Measurements from ENCODE around the gene POLN.
"Not testable (repeated sequence)": the region's sequence is repeated elsewhere in the genome, so short reads cannot be mapped to it uniquely, and the experiment has no call there.

The POLN gene

GRCh38 chr4:2049381-2049780, 192.5 kb downstream of the POLN start:
- no peak for DNase-seq

- DNase-seq, result no peak
These were observed 193.1 kb downstream of the POLN start for GRCh38 chr4:2048831-2049230.

- no peak for DNase-seq
These were observed 193.9 kb downstream of the POLN start for GRCh38 chr4:2047781-2048581.

GRCh38 chr4:2047031-2047660, 194.8 kb downstream of the POLN start:
- no peak for DNase-seq

- no peak for DNase-seq
These were observed 195.6 kb downstream of the POLN start for GRCh38 chr4:2046031-2046961.

GRCh38 chr4:2045518-2045951, 196.4 kb downstream of the POLN start:
- DNase-seq, result no peak

- DNase-seq, result no peak
These were observed 197.1 kb downstream of the POLN start for GRCh38 chr4:2044542-2045517.

GRCh38 chr4:2044119-2044485, 197.8 kb downstream of the POLN start:
- no peak for DNase-seq

- no peak for DNase-seq
These were observed 198.4 kb downstream of the POLN start for GRCh38 chr4:2043396-2044118.

- no peak for DNase-seq
These were observed 198.9 kb downstream of the POLN start for GRCh38 chr4:2042947-2043395.

- DNase-seq, result peak; percentile 46
These were observed 199.5 kb downstream of the POLN start for GRCh38 chr4:2042204-2042946.

GRCh38 chr4:2041239-2042130, 200.4 kb downstream of the POLN start:
- peak; percentile 86 for DNase-seq

GRCh38 chr4:2040391-2041238, 201.3 kb downstream of the POLN start:
- DNase-seq, result no peak

- no peak for DNase-seq
These were observed 205.1 kb downstream of the POLN start for GRCh38 chr4:2036866-2037265.

GRCh38 chr4:2036327-2036726, 205.6 kb downstream of the POLN start:
- no peak for DNase-seq

GRCh38 chr4:2031161-2031560, 210.8 kb downstream of the POLN start:
- DNase-seq, result not testable (repeated sequence)

- DNase-seq, result not testable (repeated sequence)
These were observed 214.8 kb downstream of the POLN start for GRCh38 chr4:2027120-2027519.

GRCh38 chr4:2025817-2026216, 216.1 kb downstream of the POLN start:
- DNase-seq, result no peak

GRCh38 chr4:2024683-2025082, 217.2 kb downstream of the POLN start:
- DNase-seq, result no peak

All from stimulated activated CD4-positive, alpha-beta T cell treated with anti-CD3 and anti-CD28 coated beads, Interleukin-4, amount 100 ng/mL, for 1 hour (primary cell).